HG02678 (cell line): ENCODE results near the gene ACP6.

Experiments used
- ATAC-seq: cut with Tn5 transposase; IDR thresholded peaks from one replicate; pipeline ENCODE4 v1.9.1; 2021; ENCODE audit warnings: mild to moderate bottlenecking, moderate library complexity; ENCODE audit not compliant: unreplicated experiment

ACP6 gene

DNA sequence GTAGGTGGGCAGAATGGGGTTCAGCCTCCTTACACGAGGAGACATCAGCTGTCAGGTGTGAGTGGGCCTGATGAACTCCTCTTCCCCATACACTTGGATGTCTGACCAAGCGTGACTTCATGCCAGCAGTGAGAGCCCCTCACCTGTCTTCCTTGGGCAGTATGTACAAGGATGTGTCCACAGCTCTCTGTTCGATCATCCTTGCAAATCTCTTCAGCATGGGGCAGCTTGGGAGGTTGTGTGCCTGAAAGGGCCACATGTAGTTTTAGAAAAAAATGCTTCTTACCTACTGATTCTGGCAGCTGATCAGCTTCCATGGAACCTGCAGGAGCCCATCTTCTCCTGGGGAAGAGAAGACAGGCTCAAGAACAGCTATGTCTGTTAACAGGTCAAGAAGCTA lies 18.0 kb downstream of the ACP6 start:
- no peak for ATAC-seq

DNA sequence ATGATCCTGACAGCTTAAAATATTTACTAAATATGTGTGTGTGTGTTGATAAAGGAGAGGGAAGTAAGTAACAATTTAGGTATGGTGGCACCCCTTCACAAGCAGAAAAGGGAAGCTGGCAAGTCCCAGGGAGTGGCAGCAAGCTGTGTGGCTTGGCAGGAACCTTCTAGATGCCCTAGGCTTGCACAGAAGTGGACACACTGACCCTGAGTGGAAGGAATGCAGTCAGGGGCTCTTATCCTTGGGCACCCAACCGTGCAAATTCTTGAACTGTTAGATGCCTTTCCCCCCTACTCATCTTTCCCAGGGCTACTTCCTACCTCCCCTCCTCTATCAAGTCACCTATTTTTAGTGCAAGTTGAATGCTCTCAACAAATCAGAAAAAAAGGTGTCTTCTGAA lies 18.9 kb downstream of the ACP6 start:
- no peak for ATAC-seq

DNA sequence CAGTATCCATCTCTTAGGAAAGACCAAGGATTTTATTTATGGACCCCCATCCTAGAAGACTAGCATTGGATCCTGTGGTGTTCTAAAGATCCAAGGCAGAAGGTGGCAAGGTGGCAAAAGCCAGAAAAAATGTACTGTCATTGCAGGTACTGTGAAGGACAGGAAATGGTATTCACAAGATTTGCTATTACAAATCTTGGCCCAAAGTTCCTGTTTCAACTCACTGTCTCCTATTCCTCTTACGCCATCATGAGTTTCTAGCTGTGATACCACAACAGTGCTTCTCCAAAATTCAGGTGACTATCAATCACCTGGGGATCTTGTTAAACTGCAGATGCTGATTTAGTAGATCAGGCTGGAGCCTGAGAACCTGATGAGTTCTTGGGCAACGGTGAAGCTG lies 21.4 kb downstream of the ACP6 start:
- no peak for ATAC-seq

DNA sequence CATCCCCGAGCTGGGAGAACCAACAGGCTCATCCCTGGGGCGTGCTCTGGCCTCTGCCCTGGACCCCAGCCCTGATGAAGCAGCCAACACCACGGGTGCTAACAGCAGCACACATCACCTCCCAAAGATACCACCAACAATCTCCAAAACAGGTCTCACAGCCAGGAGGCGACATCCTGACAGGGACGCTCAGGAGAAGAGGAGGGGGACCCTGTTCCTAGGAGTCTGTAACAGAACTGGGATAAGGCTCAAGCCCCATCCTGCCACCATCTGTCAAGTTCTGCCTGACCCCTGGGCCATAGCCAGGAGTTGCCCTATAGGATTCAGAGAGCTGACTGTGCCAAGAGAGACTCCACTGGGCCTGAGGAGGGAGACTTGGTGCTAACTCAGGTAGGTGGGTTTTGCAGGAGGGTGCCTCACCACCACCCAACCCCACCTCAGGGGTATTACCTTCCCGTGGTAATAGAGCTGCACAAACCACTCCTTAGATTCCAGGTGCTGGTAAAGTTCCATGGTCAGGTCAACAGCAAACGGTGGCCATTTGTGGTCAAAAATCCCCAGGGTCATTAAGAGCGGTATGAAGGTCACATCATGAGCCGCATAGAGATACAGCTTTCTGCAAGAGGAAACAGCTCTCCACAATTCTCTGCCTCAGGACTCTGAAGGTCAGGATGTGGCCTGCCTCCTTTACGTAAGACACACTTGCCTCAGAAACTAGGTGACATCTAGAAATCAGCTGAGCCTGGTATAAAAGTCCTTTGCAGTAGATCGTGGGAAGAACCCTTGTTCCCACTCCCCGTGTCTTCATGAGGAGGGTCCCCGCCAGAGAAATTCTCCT lies 22.3 kb downstream of the ACP6 start:
- no peak for ATAC-seq

DNA sequence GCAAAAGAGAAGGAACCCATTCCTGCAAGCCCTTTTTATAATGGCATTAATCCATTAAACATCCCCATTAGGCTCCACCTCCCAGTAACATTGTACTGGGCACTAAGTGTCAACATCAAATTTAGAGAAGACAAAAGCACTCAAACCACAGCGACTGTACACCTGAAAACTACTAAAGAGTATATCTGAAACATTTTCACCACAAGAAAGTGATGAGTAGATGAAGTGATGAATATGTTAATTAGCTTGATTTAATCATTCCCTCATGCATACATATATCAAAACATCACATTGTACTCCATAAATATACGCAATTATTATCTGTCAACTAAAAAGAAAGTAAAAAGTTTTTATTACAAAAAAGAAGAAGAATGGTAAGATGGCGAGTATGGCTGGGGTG lies 26.4 kb downstream of the ACP6 start:
- ATAC-seq, result no peak

DNA sequence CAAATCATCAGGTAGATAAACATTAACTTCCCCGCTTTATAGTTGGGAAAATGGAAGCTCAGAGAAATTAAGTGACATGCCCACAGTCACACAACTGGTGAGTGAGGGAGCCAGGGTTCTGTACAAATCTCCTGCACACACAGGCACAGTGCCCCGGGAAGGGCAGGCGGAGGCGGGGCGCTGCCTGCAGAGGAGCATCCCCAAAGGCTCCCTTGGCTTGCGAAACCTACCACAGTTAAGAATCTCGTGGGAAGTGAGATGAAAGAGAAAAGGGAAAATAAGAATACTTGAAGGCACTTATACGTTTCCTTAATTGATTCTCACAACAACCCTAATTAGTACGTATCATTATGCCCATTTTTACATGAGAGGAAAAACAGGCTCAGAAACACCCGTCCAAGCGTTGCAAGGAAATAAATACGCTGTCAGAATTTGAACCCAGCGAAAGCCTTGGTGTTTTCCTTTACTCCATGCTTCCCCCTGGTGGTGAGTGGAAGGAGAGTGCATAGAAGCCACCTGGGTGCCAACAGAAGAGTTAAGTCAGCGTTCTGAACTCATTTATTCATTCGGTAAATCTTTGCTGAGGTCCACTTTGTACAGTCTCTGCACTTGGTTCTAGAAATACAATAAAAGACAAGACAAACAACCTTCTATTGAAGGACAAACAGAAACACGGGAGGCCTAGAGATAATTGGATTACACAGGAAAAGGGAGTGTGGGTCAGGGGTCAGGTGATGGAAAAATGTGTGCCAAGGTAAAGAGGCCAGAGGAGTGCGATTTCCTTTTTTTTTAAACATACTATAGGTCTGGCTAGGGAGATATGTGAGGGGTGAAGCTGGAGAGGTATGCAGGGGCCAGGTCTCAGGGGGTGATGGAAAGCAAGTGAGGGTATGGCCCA lies 28.4 kb downstream of the ACP6 start:
- ATAC-seq, result no peak

DNA sequence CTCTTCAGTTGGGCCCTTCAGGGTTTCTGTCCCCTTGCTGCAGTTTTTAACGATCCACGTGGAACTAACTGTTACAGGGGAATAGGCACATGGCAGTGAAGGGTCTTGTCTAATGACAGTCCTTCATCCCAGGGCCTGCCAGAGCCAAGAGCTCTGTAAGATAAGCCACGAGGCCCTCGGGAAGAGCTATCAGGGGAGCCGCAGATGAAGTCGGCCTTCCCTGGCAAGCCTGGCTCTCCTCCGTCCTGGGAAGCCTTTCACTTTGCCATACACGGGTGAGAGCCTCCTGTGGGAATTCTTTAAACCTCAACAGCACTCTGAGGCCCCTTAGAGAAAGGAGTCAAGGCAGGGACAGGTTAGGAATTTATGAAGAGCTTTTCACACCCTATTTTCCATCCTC lies 29.0 kb downstream of the ACP6 start:
- no peak for ATAC-seq

DNA sequence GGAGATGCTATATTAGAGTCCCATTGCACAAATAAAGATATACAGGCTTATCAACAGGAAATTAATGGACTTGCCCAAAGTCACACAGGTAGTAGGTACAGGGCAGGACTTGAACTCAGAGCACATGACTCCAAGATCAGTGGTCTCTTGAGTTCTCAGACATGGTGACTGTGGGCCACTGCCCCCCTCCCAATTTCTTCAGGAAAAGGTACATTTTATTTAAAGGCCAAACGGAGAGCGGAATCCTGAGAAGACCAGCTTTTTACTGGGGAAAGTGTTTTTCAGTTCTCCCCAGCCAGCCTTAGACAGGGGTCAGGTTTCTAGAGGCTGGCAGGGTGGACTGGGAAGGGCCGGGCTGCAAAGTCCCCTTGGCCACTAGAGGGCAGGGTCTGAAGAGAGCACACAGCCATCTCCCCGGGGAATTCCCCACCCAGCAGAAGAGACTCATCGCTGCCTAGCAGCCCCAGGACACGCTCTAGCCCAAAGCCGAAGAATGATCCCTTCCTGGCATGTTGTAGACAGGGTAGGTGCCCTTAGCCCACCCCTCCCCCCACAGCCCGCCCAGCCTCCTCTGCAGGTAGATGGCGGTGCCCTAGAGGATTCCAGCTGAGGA lies 29.7 kb downstream of the ACP6 start:
- peak; percentile 85 for ATAC-seq

DNA sequence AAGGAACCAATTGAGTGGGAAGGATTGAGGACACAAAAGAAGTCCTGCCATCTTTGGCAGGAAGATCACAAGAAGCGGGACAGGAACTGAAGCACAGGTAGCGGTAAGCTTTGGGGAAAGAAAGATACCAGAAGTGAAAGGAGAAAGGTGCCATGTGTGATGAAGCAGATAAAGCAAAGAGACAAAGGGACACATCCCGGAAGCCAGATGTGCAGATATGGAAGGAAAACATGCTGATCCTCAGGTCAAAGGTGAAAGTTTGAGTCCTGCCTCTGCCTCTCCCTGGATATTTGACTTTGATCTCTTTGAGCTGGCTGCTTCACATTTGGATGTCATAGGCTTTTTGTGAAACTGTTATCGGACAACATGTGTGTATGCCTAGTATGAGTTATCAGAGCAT lies 34.0 kb downstream of the ACP6 start:
- no peak for ATAC-seq

DNA sequence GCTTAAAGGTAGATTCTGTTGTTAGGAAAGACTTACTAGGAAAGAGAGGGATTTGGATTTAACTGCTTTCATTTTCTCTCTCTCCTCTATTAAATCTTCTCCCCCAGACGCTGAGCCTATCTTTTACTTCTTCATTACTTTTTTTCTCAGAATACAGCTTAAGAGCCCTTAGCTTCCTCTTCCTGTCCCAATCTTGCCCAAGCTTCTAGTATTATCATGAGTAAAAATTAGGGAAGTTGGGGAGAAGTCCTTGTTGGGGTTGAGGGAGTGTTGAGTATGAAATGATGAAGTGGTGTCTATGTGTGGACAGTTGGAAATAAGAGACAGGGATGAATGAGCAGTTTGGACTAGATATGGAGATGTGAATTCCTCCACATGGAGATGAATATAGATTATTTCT lies 35.0 kb downstream of the ACP6 start:
- ATAC-seq, result no peak

DNA sequence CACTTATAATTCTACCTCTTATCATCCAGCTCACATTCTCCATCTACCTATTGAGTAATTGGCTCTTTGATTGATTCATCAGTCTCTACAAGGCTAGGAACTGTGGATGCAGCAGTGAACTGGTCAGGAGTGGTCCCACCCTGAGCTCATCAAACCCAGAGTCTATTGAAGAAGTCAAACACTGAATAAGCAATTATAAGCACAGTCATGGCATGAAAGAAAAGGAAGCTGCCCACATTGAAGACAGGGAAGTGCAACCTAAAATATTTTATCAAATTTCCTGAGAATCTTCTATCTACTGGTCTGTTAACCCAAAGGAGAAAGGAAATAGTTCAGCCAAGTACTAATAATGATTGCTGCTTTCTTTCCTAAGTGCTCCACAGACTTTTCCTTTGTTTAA lies 35.7 kb downstream of the ACP6 start:
- no peak for ATAC-seq

DNA sequence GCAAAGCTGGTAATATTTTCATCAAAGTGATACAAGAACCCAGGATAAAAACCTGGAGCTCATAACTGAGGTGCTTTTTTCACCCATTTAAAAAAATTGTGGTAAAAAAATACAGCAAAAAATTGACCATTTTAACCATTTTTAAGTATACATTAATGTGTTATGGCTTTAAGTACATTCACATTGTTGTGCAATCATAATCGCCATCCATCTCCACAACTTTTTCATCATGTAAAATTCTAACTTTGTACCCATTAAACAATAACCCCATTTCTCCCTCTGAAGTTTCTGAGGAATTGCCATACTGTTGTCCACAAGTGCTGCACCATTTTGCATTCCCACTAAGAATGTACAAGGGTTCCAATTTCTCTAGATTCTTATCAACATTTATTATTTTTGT lies 36.6 kb downstream of the ACP6 start:
- ATAC-seq, result no peak

DNA sequence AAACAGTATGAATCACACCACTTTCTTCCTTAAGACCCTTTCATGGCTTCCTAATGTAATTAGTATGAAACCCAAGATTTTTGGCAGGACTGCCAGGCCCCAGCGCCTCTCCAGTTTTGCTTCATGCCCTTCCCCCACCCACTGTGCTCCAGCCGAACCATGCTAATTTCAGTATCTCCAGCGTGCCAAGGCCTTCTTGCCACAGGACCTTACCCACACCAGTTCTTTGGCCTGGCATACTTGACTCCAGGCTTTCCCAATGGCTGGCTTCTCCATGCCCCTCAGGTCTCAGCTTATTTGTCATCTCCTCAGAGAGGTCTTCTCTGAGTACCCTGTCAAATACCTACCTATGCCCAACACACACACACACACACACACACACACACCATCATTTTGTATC lies 38.5 kb downstream of the ACP6 start:
- ATAC-seq, result no peak

DNA sequence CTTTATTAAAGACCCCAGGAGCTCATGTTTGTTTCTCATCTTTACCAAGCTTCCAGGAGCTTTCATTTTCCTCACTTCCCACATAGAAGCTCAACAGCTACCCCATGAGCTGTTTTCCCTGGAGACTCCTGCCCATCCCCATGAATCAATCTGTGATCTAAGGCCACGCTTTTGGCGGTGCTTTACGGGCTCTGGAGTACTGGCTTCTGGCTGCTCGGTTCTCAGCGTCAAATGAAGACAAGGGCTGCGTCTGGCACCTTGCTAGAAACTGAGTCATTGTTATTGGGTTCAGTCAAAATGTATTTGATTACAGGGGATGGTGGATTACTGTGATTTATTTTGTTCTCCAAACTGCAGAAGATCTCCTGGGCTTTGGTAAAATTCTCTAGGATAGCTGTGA lies 39.9 kb downstream of the ACP6 start:
- no peak for ATAC-seq

DNA sequence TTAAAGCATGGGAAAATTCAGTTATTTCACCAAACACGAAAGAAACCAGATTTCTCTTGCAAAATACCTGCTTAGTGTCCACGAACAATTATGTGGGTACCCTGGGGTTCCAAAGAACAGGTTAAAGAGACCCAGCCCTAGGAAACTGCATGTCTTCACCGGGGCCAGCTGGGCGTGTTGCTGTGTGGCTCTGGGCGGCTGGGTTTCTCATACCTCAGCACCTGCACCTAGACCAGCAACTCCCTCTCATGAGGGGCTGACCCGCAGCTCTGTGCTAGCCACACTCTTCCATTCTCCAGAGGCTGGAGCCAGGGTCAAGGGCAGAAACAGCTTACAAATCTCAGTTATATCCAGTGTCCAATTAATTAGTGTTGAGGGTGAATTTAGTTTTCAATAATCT lies 40.3 kb downstream of the ACP6 start:
- no peak for ATAC-seq

DNA sequence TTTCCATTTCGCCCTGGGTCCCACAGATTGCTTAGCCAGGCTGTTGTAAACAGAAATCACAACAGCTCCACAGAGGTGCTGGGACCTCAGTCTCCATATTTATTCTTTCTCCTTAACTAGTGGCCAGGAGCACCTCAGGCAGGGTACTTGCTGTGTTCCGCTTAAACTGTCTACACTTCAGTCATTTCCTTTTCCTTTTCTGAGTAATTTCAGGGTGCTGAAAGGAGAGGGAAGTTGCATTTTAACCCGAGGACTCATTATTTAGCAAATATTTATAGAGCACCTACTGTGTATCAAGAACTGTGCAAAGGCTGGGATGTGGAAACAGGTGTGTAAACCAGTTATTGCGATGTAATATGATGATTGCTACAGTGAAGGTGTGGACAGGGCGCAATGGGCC lies 41.9 kb downstream of the ACP6 start:
- ATAC-seq, result no peak

DNA sequence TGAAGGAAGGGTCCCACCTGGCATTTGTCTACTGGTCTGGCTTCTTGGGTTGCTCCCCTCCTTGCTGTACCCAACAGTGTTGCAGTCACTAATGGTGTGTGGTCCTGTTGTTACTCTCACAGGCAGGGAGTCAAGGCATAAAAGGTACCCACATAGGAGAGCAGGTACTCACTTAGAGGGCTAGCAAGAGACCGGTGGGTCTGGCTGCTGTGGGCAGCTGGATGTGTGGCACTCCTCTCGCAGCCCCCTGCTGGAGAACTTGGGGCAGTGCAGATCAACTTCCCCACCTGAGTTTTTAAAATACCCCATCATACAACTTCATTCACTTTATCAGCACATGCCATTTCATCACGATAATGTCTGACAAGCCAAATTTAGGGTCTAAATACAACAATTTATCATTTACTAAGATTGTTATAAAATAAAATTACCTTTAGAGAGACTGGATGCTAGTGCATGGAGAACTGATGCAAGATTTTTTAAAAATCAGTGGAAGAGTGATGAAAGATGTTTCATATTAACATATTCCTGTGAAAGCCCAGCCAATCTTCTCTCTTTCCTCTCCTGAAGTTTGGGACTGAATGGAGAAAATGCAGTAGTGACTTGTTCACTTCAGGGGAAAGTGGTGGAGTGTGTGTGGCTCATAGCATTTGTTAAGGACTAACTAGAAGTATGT lies 42.8 kb downstream of the ACP6 start:
- ATAC-seq, result no peak

DNA sequence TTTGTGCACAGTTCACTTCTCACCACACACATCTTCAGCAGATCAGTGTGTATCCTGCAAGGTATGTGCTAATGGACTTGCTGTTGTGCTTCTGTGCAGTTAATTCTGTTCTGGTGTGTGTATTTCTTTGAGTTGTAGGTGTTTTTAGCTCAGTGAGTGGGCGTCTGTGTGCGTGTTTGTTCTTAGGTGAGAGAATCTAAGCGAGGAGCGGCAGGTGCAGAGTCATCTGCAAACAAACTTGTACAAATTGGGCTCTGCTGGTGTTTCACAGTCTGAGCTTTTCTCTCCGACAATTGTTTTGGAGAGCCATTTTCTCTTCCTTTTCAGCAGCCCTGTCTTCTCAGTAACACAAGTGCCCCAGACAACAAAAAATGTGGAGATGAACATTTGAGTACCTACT lies 43.6 kb downstream of the ACP6 start:
- no peak for ATAC-seq

DNA sequence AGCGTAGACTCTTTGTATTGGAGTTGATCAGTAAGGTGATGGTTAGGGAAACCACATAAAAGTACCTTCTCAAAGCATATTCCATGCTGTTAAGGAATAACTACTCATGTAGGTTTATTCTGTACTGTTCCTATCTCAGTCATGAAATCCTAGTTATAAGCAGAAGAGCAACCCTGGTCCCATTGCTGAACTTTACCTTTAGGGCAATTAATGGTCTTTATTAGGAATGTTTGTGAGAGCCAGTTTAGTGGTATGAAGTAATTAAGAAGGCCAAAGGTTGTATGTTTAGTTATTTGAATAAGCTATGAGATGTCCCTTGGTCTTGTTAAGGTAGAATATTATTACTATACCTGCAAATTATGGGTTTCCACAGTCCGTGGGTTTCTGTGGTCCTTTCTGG lies 44.0 kb downstream of the ACP6 start:
- ATAC-seq, result no peak

DNA sequence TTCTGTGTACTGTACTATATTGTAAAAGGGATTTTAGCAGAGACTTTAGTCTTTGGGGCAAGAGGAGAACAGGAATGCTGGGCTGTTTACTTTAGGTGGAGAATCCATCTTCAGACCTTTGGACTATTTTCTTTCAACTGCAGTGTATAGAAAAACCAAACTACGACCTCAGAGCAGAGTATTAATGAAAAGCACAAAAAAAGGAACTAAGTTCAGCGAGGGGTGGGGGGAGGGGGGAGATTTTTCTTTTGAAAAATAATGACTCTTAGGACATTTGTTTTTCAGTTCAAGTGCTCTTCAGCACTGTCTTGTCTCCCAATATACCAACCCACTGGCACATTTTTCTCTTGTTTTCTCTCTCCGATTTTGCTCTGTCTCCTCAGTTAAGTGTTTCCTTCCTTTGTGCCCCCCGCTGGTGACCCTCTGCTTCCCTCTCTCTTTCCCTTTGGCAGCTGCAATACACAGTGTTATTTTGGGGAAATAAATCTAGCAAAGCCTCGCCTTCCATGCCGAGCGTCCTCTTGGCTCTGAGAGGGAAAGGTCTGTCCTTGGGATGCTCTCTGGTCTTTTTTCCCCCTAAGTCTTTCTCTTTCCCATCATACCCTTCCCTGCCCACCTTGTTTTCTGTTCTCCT lies 44.8 kb downstream of the ACP6 start:
- ATAC-seq, result no peak

DNA sequence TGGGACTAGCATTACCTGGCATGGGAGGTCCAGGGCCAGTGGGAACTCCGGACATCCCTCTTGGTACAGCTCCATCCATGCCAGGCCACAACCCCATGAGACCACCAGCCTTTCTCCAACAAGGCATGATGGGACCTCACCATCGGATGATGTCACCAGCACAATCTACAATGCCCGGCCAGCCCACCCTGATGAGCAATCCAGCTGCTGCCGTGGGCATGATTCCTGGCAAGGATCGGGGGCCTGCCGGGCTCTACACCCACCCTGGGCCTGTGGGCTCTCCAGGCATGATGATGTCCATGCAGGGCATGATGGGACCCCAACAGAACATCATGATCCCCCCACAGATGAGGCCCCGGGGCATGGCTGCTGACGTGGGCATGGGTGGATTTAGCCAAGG lies 45.8 kb downstream of the ACP6 start:
- no peak for ATAC-seq
